Omental fat pad (tissue), 4 donors: ENCODE results near the gene GRID1. TPM values are rescaled to one million over a fixed set of nuclear protein-coding genes. Genes with fewer than 3 reads are reported as not detected.

Experiments used
- ATAC-seq: fragments of 150-250 bp; one replicate; pipeline ENCODE4 v1.9.1; 2016; ENCODE audit warnings: mild to moderate bottlenecking, moderate library complexity; ENCODE audit not compliant: low FRiP score
- DNase-seq: peaks from one replicate; pipeline ENCODE4 v3.0.0-alpha.2; 2019; ENCODE audit warnings: low spot score
- CTCF ChIP-seq, 3 donors: fragments of 450-650 bp; IDR thresholded peaks; one replicate each; pipeline ENCODE4 v1.5.1; 2016 to 2017; ENCODE audit warnings: antibody characterized with exemption in 3 of 3, mild to moderate bottlenecking in 3 of 3, moderate library complexity in 2 of 3
- total RNA-seq, 4 donors: library from RNA; depleted of rRNA; stranded (reverse); fragments of >200 nt; gene quantifications; one replicate each; pipeline ENCODE4 v1.1.0, GENCODE V29; 2016

Gene GRID1
- total RNA-seq, 4 donors from 2014 or later = 1.5 to 3.5 (median 2.4) TPM

DNA sequence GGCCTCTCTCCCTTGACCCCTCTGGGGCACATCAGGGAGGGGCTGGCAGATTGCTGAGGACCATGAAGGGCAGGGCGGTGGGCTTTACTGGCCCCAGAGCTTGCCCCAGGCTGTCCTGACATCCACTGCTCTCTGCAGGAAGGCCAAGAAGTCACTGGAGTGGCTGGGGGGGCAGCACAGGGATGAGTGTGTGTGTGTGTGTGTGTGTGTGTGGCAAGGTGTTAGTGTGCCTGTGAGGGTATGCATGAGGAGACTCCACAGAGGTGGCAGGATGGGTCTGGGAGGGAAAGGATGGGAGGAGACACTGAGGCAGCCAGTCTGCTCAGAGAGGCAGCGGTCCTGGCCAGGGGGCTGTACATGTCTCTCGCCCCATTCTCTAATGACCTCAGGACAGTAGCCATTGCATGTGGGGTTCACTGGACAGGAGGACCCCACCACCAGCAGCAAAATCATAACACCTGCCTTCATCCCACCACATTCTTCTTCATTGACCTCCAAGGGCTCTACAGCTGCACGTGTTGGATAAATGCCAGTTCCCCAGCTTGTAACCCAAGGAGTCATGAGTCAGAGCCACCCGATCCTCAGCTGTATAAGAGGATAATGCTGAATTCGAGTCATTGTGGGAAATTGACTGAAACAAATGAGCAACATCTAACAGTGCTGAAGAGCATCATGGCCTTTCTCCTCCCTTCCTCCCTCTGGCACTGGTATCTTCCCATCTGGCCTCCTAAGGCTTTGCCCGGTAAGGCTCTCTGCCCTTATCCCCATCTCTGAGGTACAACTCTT, 720.5 kb downstream of the GRID1 start:
- no peak for TF ChIP-seq CTCF (IDR thresholded peaks at IDR 0.05)
- DNase-seq (no peak), ATAC-seq (no peak)

GRCh38 chr10:85645053-85645452, 721.5 kb downstream of the GRID1 start:
- DNase-seq (no peak), ATAC-seq (no peak)
- no peak for TF ChIP-seq CTCF (IDR thresholded peaks at IDR 0.05)

DNA sequence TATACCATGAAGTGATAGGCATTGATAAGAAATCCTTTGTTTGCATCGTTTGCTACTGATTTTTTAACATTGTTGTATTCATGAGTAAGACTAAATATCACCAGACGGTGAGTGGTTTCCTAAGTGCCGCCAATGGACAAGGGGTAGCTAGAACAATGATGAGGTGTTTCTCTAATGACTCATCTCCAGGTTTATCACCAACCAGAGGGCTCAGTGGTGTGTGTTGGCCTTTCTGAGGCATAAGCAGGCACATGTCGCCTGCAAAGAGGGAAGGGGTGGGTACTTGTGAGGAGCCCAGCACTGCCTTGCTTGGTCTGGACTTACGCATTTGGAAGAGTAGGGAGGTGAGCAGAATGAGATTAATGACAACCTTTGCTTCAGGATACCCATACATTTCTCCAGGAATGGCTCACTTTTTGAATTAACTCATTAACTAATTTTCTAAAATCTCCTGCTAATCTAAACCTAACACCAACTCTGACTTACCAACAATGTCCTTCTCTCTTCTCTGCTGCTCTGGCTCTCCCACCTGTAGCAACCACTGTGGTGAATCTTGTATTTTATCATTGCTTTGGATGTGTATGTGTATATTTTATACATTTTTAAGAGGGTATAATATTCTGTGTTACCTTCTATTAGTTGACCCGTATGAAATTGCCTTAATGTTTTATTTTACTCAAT, 722.6 kb downstream of the GRID1 start:
- ATAC-seq (no peak), DNase-seq (no peak)
- TF ChIP-seq CTCF (IDR thresholded peaks at IDR 0.05) = no peak

DNA sequence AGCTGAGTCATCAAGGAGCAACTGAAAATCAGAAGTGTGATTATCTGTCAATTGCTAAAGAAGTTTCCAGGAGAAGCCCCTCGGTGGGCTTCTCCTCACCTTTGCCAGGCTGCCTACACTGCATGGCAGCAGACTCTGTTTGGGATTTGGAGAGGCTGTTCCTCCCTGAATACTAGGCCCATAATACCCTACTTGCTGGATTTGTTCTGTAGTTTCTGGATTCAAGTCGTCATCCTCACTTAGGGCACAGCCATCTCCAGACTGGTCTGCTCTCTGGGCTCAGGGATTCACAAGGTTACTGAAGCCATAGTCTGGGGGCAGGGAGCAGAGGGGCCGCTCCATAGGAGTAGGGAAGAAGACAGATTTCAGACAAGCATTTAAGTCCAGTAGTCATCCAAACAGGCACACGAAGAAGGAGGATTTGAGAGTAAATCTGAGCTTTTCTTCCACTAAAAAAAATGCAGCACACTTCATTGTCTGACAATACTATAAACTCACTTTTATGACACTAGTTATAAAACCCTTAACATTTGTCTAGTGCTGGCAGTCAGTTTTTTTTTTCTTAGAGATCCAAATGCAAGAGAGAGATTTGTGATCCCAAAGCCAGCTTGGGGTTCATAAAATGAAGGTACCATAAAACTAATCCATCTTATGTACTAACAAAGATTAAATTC, 723.3 kb downstream of the GRID1 start:
- ATAC-seq (no peak), DNase-seq (no peak)
- no peak for TF ChIP-seq CTCF (IDR thresholded peaks at IDR 0.05)

DNA sequence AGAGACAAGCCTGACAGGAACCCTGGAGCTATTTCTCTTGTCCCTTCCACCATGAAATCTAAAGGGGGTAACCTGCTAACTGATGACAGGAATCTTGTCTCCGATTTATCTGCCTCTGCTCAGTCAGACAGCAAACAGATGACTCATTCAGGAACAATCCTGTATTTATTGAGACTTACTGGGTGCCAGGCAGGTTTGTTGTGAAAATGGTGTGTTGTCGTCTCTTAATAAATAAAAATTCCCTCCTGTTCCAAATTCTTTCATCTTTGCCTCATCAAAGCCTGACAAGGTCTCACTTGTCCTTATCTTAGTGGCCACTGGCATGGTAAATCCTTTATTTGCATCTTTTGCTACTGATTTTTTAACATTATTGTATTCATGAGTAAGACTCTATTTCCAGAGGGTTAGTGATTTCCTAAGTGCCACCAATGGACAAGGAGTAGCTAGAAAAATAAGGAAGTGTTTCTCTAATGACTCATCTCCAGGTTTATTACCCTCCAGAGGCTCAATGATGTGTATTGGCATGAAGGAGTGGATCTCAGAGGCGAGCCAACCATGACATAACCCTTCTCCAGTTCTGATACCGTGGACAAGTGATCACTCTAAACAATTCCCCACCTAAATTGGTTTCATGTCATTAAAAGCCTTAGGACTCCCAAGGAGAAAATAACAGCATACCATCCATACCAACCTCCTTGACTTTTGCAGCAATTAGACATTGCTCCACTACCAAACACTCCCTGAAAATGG, 724.0 kb downstream of the GRID1 start:
- no peak for TF ChIP-seq CTCF (IDR thresholded peaks at IDR 0.05)
- no peak for DNase-seq
- ATAC-seq = peak; percentile 34

DNA sequence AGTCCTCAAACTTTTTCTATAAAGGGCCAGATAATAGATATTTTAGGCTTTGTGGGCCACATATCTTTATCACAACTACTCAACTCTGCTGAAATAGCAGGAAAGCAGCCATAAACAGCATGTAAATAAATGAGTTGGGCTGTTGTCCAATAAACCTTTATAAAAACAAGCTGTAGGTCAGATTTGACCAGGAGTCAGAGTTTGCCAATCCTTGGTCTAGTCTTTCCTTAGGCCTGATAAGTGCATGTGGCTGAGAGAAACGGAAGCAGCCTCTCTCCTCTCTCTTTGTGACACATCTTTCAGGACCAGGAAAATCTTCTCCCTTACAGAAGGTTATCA, 724.5 kb downstream of the GRID1 start:
- no peak for DNase-seq
- no peak for TF ChIP-seq CTCF (IDR thresholded peaks at IDR 0.05)
- no peak for ATAC-seq
